ENCODE measurements around the gene TRAM2. TPM values are rescaled to one million over a fixed set of nuclear protein-coding genes. Genes with fewer than 3 reads are reported as not detected.

The TRAM2 gene
- total and polyA plus RNA-seq, 2 of the 8 experiments (the other 6 are each of a cell fraction or from before 2014, with no cell fraction given) = 9.0 to 21.4 TPM

GRCh38 chr6:52499681-52500236 lies 77.1 kb downstream of the TRAM2 start:
- H2AK5ac ChIP-seq (ENCODE audit: low read depth, low read length) = no peak overlapping the region
- H4K91ac ChIP-seq (replicated peaks; ENCODE audit: insufficient read length, low read length) = no peak overlapping the region
- H2AFZ ChIP-seq (ENCODE audit: low read length) = no peak overlapping the region
- H3K18ac ChIP-seq (ENCODE audit: extremely low read depth, low read length) = no peak overlapping the region
- H3K9me3 ChIP-seq (ENCODE audit: insufficient read depth in 2 of 2, low read depth in 1 of 2, low read length in 1 of 2) = no peaks in the 10 kb centered on the region
- no peak overlapping the region for H3K4me2 ChIP-seq (ENCODE audit: insufficient read depth in 1 of 2, low read depth in 2 of 2, low read length in 2 of 2)
- H3K4me1 ChIP-seq (replicated peaks in 1 of 4; ENCODE audit: control insufficient read depth in 3 of 4, insufficient read depth in 4 of 4, low read length in 3 of 4) = peaks cover 0 to 7% (median 3%) of the 10 kb centered on the region in 4 experiments; a peak in 4 of 7 replicates
- no peaks in the 10 kb centered on the region for H4K20me1 ChIP-seq (replicated peaks in 1 of 2; ENCODE audit: control insufficient read depth in 1 of 2, insufficient read depth in 2 of 2, low read length in 2 of 2)
- H3K23ac ChIP-seq (ENCODE audit: insufficient read length) = no peak overlapping the region
- no peak overlapping the region for H4K5ac ChIP-seq (ENCODE audit: insufficient read length, low read depth, low read length)
- no peak overlapping the region; the same call in none of the 2 replicates for H4K8ac ChIP-seq (ENCODE audit: extremely low read depth, insufficient read depth, low read length)
- H2BK5ac ChIP-seq (ENCODE audit: low read depth, low read length) = no peak overlapping the region
- FAIRE-seq (no peak), DNase-seq (ENCODE audit: low read depth in 1 of 2, low spot score in 2 of 2) (peak in 1 of 2 experiments; percentile 43)
- CTCF ChIA-PET (ENCODE audit: partially characterized antibody) = interaction anchor here (0.6 to 3.0 kb wide), 12 partner anchors 13 to 163 kb away, joined by 3 to 10 read pairs (median 4); no protein-coding TSS in a partner anchor
- WGBS, 2 experiments (ENCODE audit: extremely low coverage in 1 of 2, insufficient coverage in 1 of 2, insufficient read length in 1 of 2, insufficient replicate concordance in 2 of 2, low coverage in 1 of 2, low lambda C conversion rate in 2 of 2, missing lambda C conversion rate in 1 of 2) = 93% methylated on average over 11 of the region's 11 CpGs; no CpG with 5 or more reads in 1 of the 2 experiments
- H3K27ac ChIP-seq (ENCODE audit: low read depth, low read length) = no peak overlapping the region
- no peaks in the 10 kb centered on the region for H3K79me2 ChIP-seq (ENCODE audit: control insufficient read depth in 1 of 2, insufficient read depth in 2 of 2, low read length in 2 of 2)
- H3K27me3 ChIP-seq (replicated peaks in 1 of 4; ENCODE audit: control insufficient read depth in 3 of 4, extremely low read depth in 1 of 4, insufficient read depth in 3 of 4, low read length in 3 of 4) = no peaks in the 10 kb centered on the region
- no peak overlapping the region for H2BK120ac ChIP-seq (replicated peaks; ENCODE audit: low read depth, low read length)
- POLR2A ChIA-PET (ENCODE audit: partially characterized antibody) = interaction anchor here (0.5 to 1.5 kb wide), 3 partner anchors 57 to 77 kb away, joined by 3 to 5 read pairs (median 5); partner anchors contain the start of gene TRAM2
- no peaks in the 10 kb centered on the region for H3K23me2 ChIP-seq (ENCODE audit: low read depth, low read length)
- no peak overlapping the region for H3K9ac ChIP-seq (replicated peaks in 1 of 4; ENCODE audit: extremely low read depth in 1 of 4, low read depth in 3 of 4, low read length in 3 of 4)
- H3K4ac ChIP-seq (replicated peaks; ENCODE audit: insufficient read length, low read depth, low read length) = no peak overlapping the region
- no peak overlapping the region for H3K14ac ChIP-seq (ENCODE audit: insufficient read length)
- no peak overlapping the region for H3K56ac ChIP-seq (replicated peaks; ENCODE audit: insufficient read length, low read depth, low read length)
- TF ChIP-seq RXRA (IDR thresholded peaks at IDR 0.05; ENCODE audit: insufficient read depth, low read depth, low read length) = no peak
- no peak for TF ChIP-seq PHF8 (conservative IDR thresholded peaks at IDR 0.05; ENCODE audit: low read depth, low read length)
- TF ChIP-seq CTCF (IDR thresholded peaks at IDR 0.05; ENCODE audit: control extremely low read depth in 1 of 3, insufficient read depth in 1 of 3, low read depth in 1 of 3, low read length in 3 of 3) = no peak
- no peak for TF ChIP-seq E2F6 (IDR thresholded peaks at IDR 0.05)
- no peak for TF ChIP-seq SP1 (IDR thresholded peaks at IDR 0.05; ENCODE audit: low read depth, low read length)
- peak; percentile 11 to 23; a peak in 2 of 4 replicates for TF ChIP-seq RAD21 (IDR thresholded peaks at IDR 0.05 in 1 of 2, conservative IDR thresholded peaks at IDR 0.05 in 1 of 2; ENCODE audit: low read depth in 2 of 2, low read length in 2 of 2)
- TF ChIP-seq CHD2 (IDR thresholded peaks at IDR 0.05; ENCODE audit: low read length) = no peak
- H3K36me3 ChIP-seq (ENCODE audit: control insufficient read depth in 2 of 4, insufficient read depth in 4 of 4, low read length in 3 of 4) = peaks cover 0 to 5% (median 0%) of the 10 kb centered on the region in 4 experiments; a peak in 1 of 8 replicates
- H3K79me1 ChIP-seq (ENCODE audit: low read depth, low read length) = no peaks in the 10 kb centered on the region
- H2BK15ac ChIP-seq (ENCODE audit: low read length) = no peak overlapping the region
- no peak overlapping the region for H3K4me3 ChIP-seq (ENCODE audit: extremely low read depth in 1 of 4, insufficient read depth in 2 of 4, low read depth in 3 of 4, low read length in 4 of 4)
- H2BK12ac ChIP-seq (ENCODE audit: low read depth, low read length) = no peak overlapping the region
- no peak overlapping the region for H2BK20ac ChIP-seq (ENCODE audit: low read length)
